Parathyroid adenoma (tissue), 2 donors: ENCODE data around the gene CDH13.
A peak's percentile ranks its signal among the peaks of the same experiment; 100 is the strongest.

Experiments
- H2AFZ ChIP-seq: fragments of 300-600 bp; sonication (generic); one replicate; pipeline ENCODE4 v1.7.0; 2017; ENCODE audit warnings: antibody characterized with exemption, mild to moderate bottlenecking
- H3K27ac ChIP-seq: fragments of 300-600 bp; sonication (generic); one replicate; pipeline ENCODE4 v1.7.0; 2017
- H3K27me3 ChIP-seq: fragments of 300-600 bp; sonication (generic); one replicate; pipeline ENCODE4 v1.7.0; 2017; ENCODE audit warnings: low read length; ENCODE audit not compliant: control insufficient read depth, insufficient read depth
- H3K36me3 ChIP-seq: fragments of 300-600 bp; sonication (generic); one replicate; pipeline ENCODE4 v1.7.0; 2017; ENCODE audit warnings: low read length; ENCODE audit not compliant: control insufficient read depth, insufficient read depth
- H3K4me1 ChIP-seq: fragments of 300-600 bp; sonication (generic); one replicate; pipeline ENCODE4 v1.7.0; 2017; ENCODE audit warnings: control low read depth
- H3K4me2 ChIP-seq: fragments of 300-600 bp; sonication (generic); one replicate; pipeline ENCODE4 v1.7.0; 2017; ENCODE audit warnings: low read length
- H3K4me3 ChIP-seq: fragments of 300-600 bp; sonication (generic); one replicate; pipeline ENCODE4 v1.7.0; 2017; ENCODE audit warnings: low read depth, low read length
- H3K79me2 ChIP-seq: fragments of 300-600 bp; sonication (generic); one replicate; pipeline ENCODE4 v1.7.0; 2017; ENCODE audit warnings: control low read depth
- H3K9ac ChIP-seq: fragments of 300-600 bp; sonication (generic); one replicate; pipeline ENCODE4 v1.7.0; 2017; ENCODE audit warnings: mild to moderate bottlenecking
- H3K9me3 ChIP-seq: fragments of 300-600 bp; sonication (generic); one replicate; pipeline ENCODE4 v1.7.0; 2017; ENCODE audit warnings: low read length; ENCODE audit not compliant: control insufficient read depth
- TF ChIP-seq, protein P1 (sequence below): fragments of 300-600 bp; sonication (generic); IDR thresholded peaks from one replicate; pipeline ENCODE4 v1.7.0; 2017; ENCODE audit warnings: antibody characterized with exemption, mild to moderate bottlenecking
- donor health status: primary hyperparathyroidism.

The CDH13 gene

DNA sequence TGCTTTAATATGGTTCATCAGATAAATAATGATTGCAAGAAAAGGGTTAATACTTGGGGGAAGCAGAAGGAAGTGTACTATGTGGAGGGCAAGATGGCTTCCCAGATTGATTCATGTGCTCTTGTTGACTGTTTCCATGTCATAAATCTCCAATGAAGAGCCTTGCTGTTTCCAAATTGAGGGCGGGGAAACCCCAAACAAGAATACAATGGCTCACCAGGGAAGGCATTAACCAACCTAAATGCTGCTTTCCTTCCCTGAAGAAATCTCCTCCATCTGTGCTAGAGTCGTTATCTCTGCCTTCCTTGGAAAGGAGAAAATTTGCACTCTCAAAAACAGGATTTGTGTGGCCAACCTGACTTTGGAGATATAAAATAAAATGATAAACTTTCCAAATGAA, 28.0 kb upstream of the CDH13 start:
- no peak overlapping the region for H3K4me3 ChIP-seq
- no peak overlapping the region for H2AFZ ChIP-seq
- no peak overlapping the region for H3K27ac ChIP-seq
- H3K9ac ChIP-seq: no peak overlapping the region
- TF ChIP-seq, protein P1, sequence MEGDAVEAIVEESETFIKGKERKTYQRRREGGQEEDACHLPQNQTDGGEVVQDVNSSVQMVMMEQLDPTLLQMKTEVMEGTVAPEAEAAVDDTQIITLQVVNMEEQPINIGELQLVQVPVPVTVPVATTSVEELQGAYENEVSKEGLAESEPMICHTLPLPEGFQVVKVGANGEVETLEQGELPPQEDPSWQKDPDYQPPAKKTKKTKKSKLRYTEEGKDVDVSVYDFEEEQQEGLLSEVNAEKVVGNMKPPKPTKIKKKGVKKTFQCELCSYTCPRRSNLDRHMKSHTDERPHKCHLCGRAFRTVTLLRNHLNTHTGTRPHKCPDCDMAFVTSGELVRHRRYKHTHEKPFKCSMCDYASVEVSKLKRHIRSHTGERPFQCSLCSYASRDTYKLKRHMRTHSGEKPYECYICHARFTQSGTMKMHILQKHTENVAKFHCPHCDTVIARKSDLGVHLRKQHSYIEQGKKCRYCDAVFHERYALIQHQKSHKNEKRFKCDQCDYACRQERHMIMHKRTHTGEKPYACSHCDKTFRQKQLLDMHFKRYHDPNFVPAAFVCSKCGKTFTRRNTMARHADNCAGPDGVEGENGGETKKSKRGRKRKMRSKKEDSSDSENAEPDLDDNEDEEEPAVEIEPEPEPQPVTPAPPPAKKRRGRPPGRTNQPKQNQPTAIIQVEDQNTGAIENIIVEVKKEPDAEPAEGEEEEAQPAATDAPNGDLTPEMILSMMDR: no peak
- no peaks in the 10 kb centered on the region for H3K4me1 ChIP-seq
- no peaks in the 10 kb centered on the region for H3K27me3 ChIP-seq
- no peaks in the 10 kb centered on the region for H3K9me3 ChIP-seq
- no peak overlapping the region for H3K4me2 ChIP-seq
- H3K36me3 ChIP-seq: no peaks in the 10 kb centered on the region
- H3K79me2 ChIP-seq: no peaks in the 10 kb centered on the region

DNA sequence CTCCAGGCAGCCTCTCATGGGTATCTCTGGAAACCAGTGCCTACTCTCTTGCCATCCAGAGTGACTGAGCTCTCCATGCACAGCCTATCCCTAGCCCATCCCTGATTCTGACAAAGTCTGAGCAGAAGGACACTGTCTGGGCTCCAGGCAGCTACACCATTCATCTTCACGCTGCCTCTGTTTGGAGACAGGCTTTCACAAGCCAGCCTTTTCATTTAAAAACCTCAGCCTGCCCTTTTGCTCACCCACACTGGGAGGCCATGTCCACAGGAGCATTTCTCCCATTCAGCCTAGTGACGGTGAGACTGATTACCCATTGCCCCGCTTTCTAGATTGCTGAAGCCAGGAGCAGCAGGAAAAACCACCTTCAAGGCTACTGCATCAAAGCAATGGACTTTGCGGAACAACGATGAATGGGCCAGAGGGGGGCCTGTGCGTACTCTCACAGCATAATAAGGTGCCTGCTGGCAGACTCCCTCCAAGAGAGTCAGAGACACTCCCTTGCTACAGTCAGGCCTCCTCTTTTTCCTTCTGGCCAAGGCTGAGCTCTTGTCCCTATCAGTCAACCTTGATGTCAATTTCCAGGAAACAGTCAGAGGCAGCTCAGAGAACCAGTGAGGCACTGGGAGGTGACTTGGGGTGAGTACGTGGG, 24.7 kb upstream of the CDH13 start:
- no peak overlapping the region for H3K4me2 ChIP-seq
- H3K36me3 ChIP-seq: no peaks in the 10 kb centered on the region
- H3K79me2 ChIP-seq: no peaks in the 10 kb centered on the region
- no peak overlapping the region for H2AFZ ChIP-seq
- H3K9me3 ChIP-seq: no peaks in the 10 kb centered on the region
- H3K4me1 ChIP-seq: no peaks in the 10 kb centered on the region
- no peak overlapping the region for H3K27ac ChIP-seq
- TF ChIP-seq, protein P1: no peak
- no peaks in the 10 kb centered on the region for H3K27me3 ChIP-seq
- no peak overlapping the region for H3K9ac ChIP-seq
- no peak overlapping the region for H3K4me3 ChIP-seq

DNA sequence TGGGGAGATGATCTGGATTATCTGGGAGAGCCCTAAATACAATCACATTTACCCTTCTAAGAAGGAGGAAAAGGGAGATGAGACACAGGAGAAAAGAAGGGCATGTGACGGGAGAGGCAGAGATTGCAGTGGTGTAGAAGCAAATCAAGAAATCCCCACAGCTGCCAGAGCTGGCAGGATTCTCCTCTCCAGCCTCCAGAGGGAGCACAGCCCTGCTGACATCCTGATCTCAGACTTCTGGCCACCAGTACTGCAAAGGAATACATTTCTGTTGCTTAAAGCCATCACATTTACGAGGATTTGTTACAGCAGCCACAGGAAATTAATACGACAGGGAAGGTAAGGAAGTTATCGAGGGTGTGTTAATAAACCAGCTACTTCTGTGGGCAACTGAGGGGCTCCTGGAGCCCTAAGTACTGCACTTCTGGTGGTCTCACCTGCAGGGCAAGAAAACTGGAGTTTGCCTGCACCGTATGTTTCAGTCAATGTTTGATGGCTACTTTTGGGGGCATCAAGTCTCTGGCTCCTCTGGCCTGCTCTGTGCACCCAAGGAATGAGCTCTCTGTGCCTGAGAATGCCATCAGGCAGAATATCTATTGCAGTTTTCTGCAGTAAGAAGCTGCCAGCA, 22.9 kb upstream of the CDH13 start:
- Histone ChIP-seq H3K9me3 (no peaks in the 10 kb centered on the region), H3K36me3 (no peaks in the 10 kb centered on the region), H3K4me1 (no peaks in the 10 kb centered on the region), H2AFZ (no peak overlapping the region), H3K4me2 (no peak overlapping the region), H3K27me3 (no peaks in the 10 kb centered on the region), H3K4me3 (no peak overlapping the region), H3K79me2 (no peaks in the 10 kb centered on the region), H3K27ac (no peak overlapping the region), H3K9ac (no peak overlapping the region)
- TF ChIP-seq, protein P1: peak; percentile 13

DNA sequence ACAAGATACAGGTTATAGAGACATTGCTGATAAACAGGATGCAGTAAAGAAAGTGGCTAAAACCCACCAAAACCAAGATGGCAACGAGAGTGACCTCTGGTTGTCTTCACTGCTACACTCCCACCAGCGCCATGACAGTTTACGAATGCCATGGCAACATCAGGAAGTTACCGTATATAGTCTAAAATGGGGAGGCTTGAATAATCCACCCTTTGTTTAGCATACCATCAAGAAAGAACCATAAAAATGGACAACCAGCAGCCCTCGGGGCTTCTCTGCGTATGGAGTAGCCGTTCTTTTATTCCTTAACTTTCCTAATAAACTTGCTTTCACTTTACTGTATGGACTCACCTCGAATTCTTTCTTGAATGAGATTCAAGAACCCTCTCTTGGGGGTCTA, 21.7 kb upstream of the CDH13 start:
- Histone ChIP-seq H3K79me2 (no peaks in the 10 kb centered on the region), H3K4me2 (no peak overlapping the region), H3K9me3 (no peaks in the 10 kb centered on the region), H3K36me3 (no peaks in the 10 kb centered on the region), H3K9ac (no peak overlapping the region), H3K27me3 (no peaks in the 10 kb centered on the region), H3K27ac (no peak overlapping the region), H3K4me1 (no peaks in the 10 kb centered on the region), H3K4me3 (no peak overlapping the region), H2AFZ (no peak overlapping the region)
- TF ChIP-seq, protein P1: no peak
